Loucy (cell line): Measurements from ENCODE around the gene RAD51D.

ENCODE experiments used
- H2AFZ ChIP-seq: fragments of 200-600 bp; sonication (generic); 2 replicates; pipeline ENCODE4 v1.6.0; 2016; ENCODE audit warnings: antibody characterized with exemption, mild to moderate bottlenecking, low read length, moderate library complexity
- H3F3A ChIP-seq: fragments of 200-600 bp; 2 replicates; pipeline ENCODE4 v1.6.0; 2016; ENCODE audit warnings: antibody characterized with exemption, low read depth, mild to moderate bottlenecking
- H3K27me3 ChIP-seq: fragments of 200-600 bp; sonication (generic); 2 replicates; pipeline ENCODE4 v1.6.1; 2014; ENCODE audit warnings: low read length, mild to moderate bottlenecking; ENCODE audit not compliant: insufficient read depth, poor library complexity, severe bottlenecking
- H3K36me3 ChIP-seq: fragments of 200-600 bp; sonication (generic); 2 replicates; pipeline ENCODE4 v1.6.1; 2016; ENCODE audit warnings: low read length; ENCODE audit not compliant: insufficient read depth
- H3K4me1 ChIP-seq: fragments of 200-600 bp; sonication (generic); 2 replicates; pipeline ENCODE4 v1.5.1; 2014; ENCODE audit warnings: low read length, mild to moderate bottlenecking; ENCODE audit not compliant: insufficient read depth, poor library complexity, severe bottlenecking
- H3K4me2 ChIP-seq: fragments of 200-600 bp; sonication (generic); 2 replicates; pipeline ENCODE4 v1.6.0; 2014; ENCODE audit warnings: antibody characterized with exemption, low read length, low read depth, mild to moderate bottlenecking; ENCODE audit not compliant: poor library complexity, severe bottlenecking
- H3K4me3 ChIP-seq: fragments of 200-600 bp; sonication (generic); 2 replicates; pipeline ENCODE4 v1.5.1; 2014; ENCODE audit warnings: low read length, mild to moderate bottlenecking, mixed read lengths; ENCODE audit not compliant: poor library complexity, severe bottlenecking
- H3K79me2 ChIP-seq: fragments of 200-600 bp; sonication (generic); 2 replicates; pipeline ENCODE4 v1.6.1; 2014; ENCODE audit warnings: low read length; ENCODE audit not compliant: insufficient read depth
- H3K9ac ChIP-seq: fragments of 200-600 bp; sonication (generic); 2 replicates; pipeline ENCODE4 v1.6.0; 2014; ENCODE audit warnings: mild to moderate bottlenecking, low read depth, low read length, moderate library complexity; ENCODE audit not compliant: poor library complexity, severe bottlenecking
- H3K9me2 ChIP-seq: fragments of 200-600 bp; sonication (generic); replicated peaks from 2 replicates; pipeline ENCODE4 v1.6.1; 2016; ENCODE audit warnings: low read depth, low read length, mixed read lengths
- H3K9me3 ChIP-seq: fragments of 200-600 bp; sonication (generic); 2 replicates; pipeline ENCODE4 v1.6.1; 2014; ENCODE audit warnings: mild to moderate bottlenecking, antibody characterized with exemption, low read length, low read depth; ENCODE audit not compliant: insufficient read depth
- H4K20me1 ChIP-seq: fragments of 200-600 bp; sonication (generic); 2 replicates; pipeline ENCODE4 v1.6.0; 2014; ENCODE audit warnings: antibody characterized with exemption, low read length, mild to moderate bottlenecking; ENCODE audit not compliant: insufficient read depth, poor library complexity, severe bottlenecking
- CTCF ChIP-seq: fragments of 200-600 bp; sonication (generic); conservative IDR thresholded peaks from 2 replicates; pipeline ENCODE4 v1.5.1; 2014; ENCODE audit warnings: mild to moderate bottlenecking, antibody characterized with exemption, low read length
- EZH2phosphoT487 ChIP-seq: fragments of 200-600 bp; IDR thresholded peaks from 2 replicates; pipeline ENCODE4 v1.6.1; 2018; ENCODE audit warnings: antibody characterized with exemption, mild to moderate bottlenecking, moderate library complexity, borderline replicate concordance

RAD51D gene

GRCh38 chr17:35051579-35052240, 68.0 kb downstream of the RAD51D start:
- no peaks in the 10 kb centered on the region for H3K9me3 ChIP-seq
- H3K4me2 ChIP-seq, result peak overlapping the region; percentile 77
- H3K9me2 ChIP-seq, result no peaks in the 10 kb centered on the region
- H3K4me3 ChIP-seq, result peak overlapping the region; percentile 66
- H3K27me3 ChIP-seq, result no peaks in the 10 kb centered on the region
- H4K20me1 ChIP-seq, result no peaks in the 10 kb centered on the region
- no peak for TF ChIP-seq CTCF
- TF ChIP-seq EZH2phosphoT487, result no peak
- H2AFZ ChIP-seq, result peak overlapping the region; percentile 20
- no peaks in the 10 kb centered on the region for H3F3A ChIP-seq
- peak overlapping the region; percentile 55 for H3K9ac ChIP-seq
- no peaks in the 10 kb centered on the region for H3K36me3 ChIP-seq
- 0 out of 2 replicates have a peak, but pooled peaks cover 14% of the 10 kb centered on the region for H3K79me2 ChIP-seq
- peaks cover 42% of the 10 kb centered on the region for H3K4me1 ChIP-seq

- peak overlapping the region; percentile 77 for H3K4me2 ChIP-seq
- no peaks in the 10 kb centered on the region for H3F3A ChIP-seq
- H3K36me3 ChIP-seq, result no peaks in the 10 kb centered on the region
- H2AFZ ChIP-seq, result peak overlapping the region; percentile 20
- no peaks in the 10 kb centered on the region for H3K9me3 ChIP-seq
- TF ChIP-seq EZH2phosphoT487 (no peak), CTCF (no peak)
- peak overlapping the region; percentile 55 for H3K9ac ChIP-seq
- H3K4me1 ChIP-seq, result peaks cover 47% of the 10 kb centered on the region
- no peaks in the 10 kb centered on the region for H3K9me2 ChIP-seq
- peak overlapping the region; percentile 66 for H3K4me3 ChIP-seq
- H4K20me1 ChIP-seq, result no peaks in the 10 kb centered on the region
- no peaks in the 10 kb centered on the region for H3K27me3 ChIP-seq
- 0 out of 2 replicates have a peak, but pooled peaks cover 14% of the 10 kb centered on the region for H3K79me2 ChIP-seq
Observed at GRCh38 chr17:35051183-35051578, 68.5 kb downstream of the RAD51D start.

GRCh38 chr17:35050170-35050569, 69.5 kb downstream of the RAD51D start:
- Histone ChIP-seq H3K27me3 (no peaks in the 10 kb centered on the region), H3K4me1 (peaks cover 47% of the 10 kb centered on the region), H3K9me3 (no peaks in the 10 kb centered on the region), H2AFZ (no peak overlapping the region), H3K4me2 (no peak overlapping the region), H4K20me1 (no peaks in the 10 kb centered on the region), H3K9me2 (no peaks in the 10 kb centered on the region), H3K36me3 (no peaks in the 10 kb centered on the region), H3F3A (no peaks in the 10 kb centered on the region), H3K4me3 (no peak overlapping the region), H3K79me2 (0 out of 2 replicates have a peak, but pooled peaks cover 19% of the 10 kb centered on the region), H3K9ac (no peak overlapping the region)
- TF ChIP-seq CTCF (no peak), EZH2phosphoT487 (no peak)
